H1 (cell line): ENCODE data around the gene ABHD17B.

Source experiments
- ASH2L ChIP-seq: fragments of 200-600, 300-600 bp; sonication (generic); IDR thresholded peaks from one replicate; pipeline ENCODE4 v1.7.1; 2017; ENCODE audit warnings: low read length
- EGR1 ChIP-seq: IDR thresholded peaks from 2 replicates; pipeline ENCODE4 v1.6.1; 2011; ENCODE audit warnings: low read depth, low read length, borderline replicate concordance
- EP300 ChIP-seq, 2 experiments: IDR thresholded peaks; 1 replicate in 1 of 2; 2 replicates in 1 of 2; pipeline ENCODE4 v1.6.1; 2011 to 2012; ENCODE audit warnings: low read depth in 2 of 2, low read length in 2 of 2, mild to moderate bottlenecking in 2 of 2, borderline replicate concordance in 1 of 2, inconsistent platforms in 1 of 2, moderate library complexity in 1 of 2
- POLR2A ChIP-seq, 2 experiments: IDR thresholded peaks; 1 replicate in 1 of 2; 2 replicates in 1 of 2; pipeline ENCODE4 v1.6.1; 2011; ENCODE audit warnings: low read depth in 2 of 2, low read length in 2 of 2, mild to moderate bottlenecking in 2 of 2; ENCODE audit errors: control extremely low read depth in 1 of 2
- POLR2AphosphoS5 ChIP-seq: IDR thresholded peaks from 2 replicates; pipeline ENCODE4 v1.6.1; 2011; ENCODE audit warnings: low read depth, low read length
- RXRA ChIP-seq: IDR thresholded peaks from 2 replicates; pipeline ENCODE4 v1.6.1; 2011; ENCODE audit warnings: low read depth, mild to moderate bottlenecking, low read length, moderate library complexity; ENCODE audit not compliant: insufficient read depth
- TAF7 ChIP-seq: optimal IDR thresholded peaks from 2 replicates; pipeline ENCODE3; 2011; ENCODE audit warnings: low read depth, mild to moderate bottlenecking, inconsistent platforms, low read length, moderate library complexity, borderline replicate concordance
- ZNF274 ChIP-seq: IDR thresholded peaks from 2 replicates; pipeline ENCODE4 v1.7.0; 2012; ENCODE audit warnings: low read length, borderline replicate concordance; ENCODE audit errors: extremely low read depth
- TF ChIP-seq, protein P1 (sequence below): IDR thresholded peaks from 2 replicates; pipeline ENCODE4 v1.6.1; 2012; ENCODE audit warnings: low read length, inconsistent platforms
- TF ChIP-seq, protein P2 (sequence below): IDR thresholded peaks from 2 replicates; pipeline ENCODE4 v1.6.1; 2011; ENCODE audit warnings: low read length, improper control_type of control experiment
- TF ChIP-seq, protein P3 (sequence below): IDR thresholded peaks from 2 replicates; pipeline ENCODE4 v1.6.1; 2012; ENCODE audit warnings: inconsistent platforms
- TF ChIP-seq, protein P4 (sequence below), 3 experiments: IDR thresholded peaks; 1 replicate in 2 of 3; 2 replicates in 1 of 3; pipeline versions ENCODE4 v1.5.1 to v1.6.1; 2011; ENCODE audit warnings: low read length in 3 of 3, mild to moderate bottlenecking in 3 of 3, inconsistent platforms in 2 of 3, low read depth in 1 of 3, moderate library complexity in 1 of 3; ENCODE audit not compliant: insufficient read depth in 1 of 3; ENCODE audit errors: control extremely low read depth in 1 of 3

DNA sequence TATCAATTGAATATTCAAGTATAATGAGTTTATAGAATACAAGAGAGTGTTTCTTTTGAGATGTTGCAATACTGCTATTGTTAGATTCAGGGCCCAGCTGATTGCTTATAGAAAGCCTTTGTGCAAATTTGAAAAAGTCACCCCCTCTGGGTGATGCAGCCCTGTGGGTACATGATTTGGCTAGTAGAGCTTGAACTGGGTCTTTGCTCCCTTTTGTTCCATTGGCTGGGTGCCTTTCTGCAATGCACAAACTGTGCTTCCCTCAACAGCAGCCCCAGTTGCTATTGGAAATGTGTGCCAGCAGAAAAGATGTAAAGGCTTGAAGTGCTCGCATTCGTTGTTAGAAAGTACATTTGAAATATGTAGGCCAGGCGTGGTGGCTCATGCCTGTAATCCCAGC is 80.8 kb downstream of the ABHD17B start:
- TF ChIP-seq, protein P1, sequence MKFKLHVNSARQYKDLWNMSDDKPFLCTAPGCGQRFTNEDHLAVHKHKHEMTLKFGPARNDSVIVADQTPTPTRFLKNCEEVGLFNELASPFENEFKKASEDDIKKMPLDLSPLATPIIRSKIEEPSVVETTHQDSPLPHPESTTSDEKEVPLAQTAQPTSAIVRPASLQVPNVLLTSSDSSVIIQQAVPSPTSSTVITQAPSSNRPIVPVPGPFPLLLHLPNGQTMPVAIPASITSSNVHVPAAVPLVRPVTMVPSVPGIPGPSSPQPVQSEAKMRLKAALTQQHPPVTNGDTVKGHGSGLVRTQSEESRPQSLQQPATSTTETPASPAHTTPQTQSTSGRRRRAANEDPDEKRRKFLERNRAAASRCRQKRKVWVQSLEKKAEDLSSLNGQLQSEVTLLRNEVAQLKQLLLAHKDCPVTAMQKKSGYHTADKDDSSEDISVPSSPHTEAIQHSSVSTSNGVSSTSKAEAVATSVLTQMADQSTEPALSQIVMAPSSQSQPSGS, result no peak
- no peak for TF ChIP-seq POLR2A (IDR thresholded peaks at IDR 0.05; ENCODE audit: control extremely low read depth in 1 of 2, low read depth in 2 of 2, low read length in 2 of 2)
- TF ChIP-seq RXRA, result no peak
- TF ChIP-seq EGR1, result no peak
- no peak for TF ChIP-seq POLR2AphosphoS5
- TF ChIP-seq, protein P2, sequence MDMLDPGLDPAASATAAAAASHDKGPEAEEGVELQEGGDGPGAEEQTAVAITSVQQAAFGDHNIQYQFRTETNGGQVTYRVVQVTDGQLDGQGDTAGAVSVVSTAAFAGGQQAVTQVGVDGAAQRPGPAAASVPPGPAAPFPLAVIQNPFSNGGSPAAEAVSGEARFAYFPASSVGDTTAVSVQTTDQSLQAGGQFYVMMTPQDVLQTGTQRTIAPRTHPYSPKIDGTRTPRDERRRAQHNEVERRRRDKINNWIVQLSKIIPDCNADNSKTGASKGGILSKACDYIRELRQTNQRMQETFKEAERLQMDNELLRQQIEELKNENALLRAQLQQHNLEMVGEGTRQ, result no peak
- TF ChIP-seq ASH2L, result no peak
- no peak for TF ChIP-seq ZNF274
- TF ChIP-seq, protein P3, sequence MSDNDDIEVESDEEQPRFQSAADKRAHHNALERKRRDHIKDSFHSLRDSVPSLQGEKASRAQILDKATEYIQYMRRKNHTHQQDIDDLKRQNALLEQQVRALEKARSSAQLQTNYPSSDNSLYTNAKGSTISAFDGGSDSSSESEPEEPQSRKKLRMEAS, result no peak
- TF ChIP-seq, protein P4, sequence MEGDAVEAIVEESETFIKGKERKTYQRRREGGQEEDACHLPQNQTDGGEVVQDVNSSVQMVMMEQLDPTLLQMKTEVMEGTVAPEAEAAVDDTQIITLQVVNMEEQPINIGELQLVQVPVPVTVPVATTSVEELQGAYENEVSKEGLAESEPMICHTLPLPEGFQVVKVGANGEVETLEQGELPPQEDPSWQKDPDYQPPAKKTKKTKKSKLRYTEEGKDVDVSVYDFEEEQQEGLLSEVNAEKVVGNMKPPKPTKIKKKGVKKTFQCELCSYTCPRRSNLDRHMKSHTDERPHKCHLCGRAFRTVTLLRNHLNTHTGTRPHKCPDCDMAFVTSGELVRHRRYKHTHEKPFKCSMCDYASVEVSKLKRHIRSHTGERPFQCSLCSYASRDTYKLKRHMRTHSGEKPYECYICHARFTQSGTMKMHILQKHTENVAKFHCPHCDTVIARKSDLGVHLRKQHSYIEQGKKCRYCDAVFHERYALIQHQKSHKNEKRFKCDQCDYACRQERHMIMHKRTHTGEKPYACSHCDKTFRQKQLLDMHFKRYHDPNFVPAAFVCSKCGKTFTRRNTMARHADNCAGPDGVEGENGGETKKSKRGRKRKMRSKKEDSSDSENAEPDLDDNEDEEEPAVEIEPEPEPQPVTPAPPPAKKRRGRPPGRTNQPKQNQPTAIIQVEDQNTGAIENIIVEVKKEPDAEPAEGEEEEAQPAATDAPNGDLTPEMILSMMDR (IDR thresholded peaks at IDR 0.05; ENCODE audit: control extremely low read depth in 1 of 3, insufficient read depth in 1 of 3, low read depth in 1 of 3, low read length in 3 of 3), result no peak
- TF ChIP-seq TAF7, result no peak
- no peak for TF ChIP-seq EP300 (IDR thresholded peaks at IDR 0.05; ENCODE audit: borderline replicate concordance in 1 of 2, low read depth in 2 of 2, low read length in 2 of 2)
